ENCODE measurements around the gene ACRBP. TPM values are rescaled to one million over a fixed set of nuclear protein-coding genes. Genes with fewer than 3 reads are reported as not detected.

The ACRBP gene
- total RNA-seq, 1 donor from 2014 or later, result 3.7 TPM

GRCh38 chr12:6676962-6677361 lies 29.7 kb upstream of the ACRBP start:
- H3K27ac Mint-ChIP-seq, result no peak overlapping the region
- no peak for DNase-seq (ENCODE audit: low spot score in 2 of 2, unreplicated experiment in 2 of 2)
- H3K36me3 Mint-ChIP-seq, result peaks cover 41% of the 10 kb centered on the region
- H3K9me3 Mint-ChIP-seq, result no peaks in the 10 kb centered on the region
- no peaks in the 10 kb centered on the region for H3K4me1 Mint-ChIP-seq
- TF ChIP-seq CTCF (IDR thresholded peaks at IDR 0.05; ENCODE audit: unreplicated experiment), result no peak
- H3K27me3 Mint-ChIP-seq (ENCODE audit: low read depth), result no peaks in the 10 kb centered on the region
- H3K4me3 Mint-ChIP-seq, result no peak overlapping the region

- Mint-ChIP-seq H3K36me3 (peaks cover 45% of the 10 kb centered on the region), H3K4me1 (no peaks in the 10 kb centered on the region), H3K27me3 (ENCODE audit: low read depth) (no peaks in the 10 kb centered on the region), H3K9me3 (no peaks in the 10 kb centered on the region), H3K4me3 (no peak overlapping the region), H3K27ac (no peak overlapping the region)
- no peak for DNase-seq (ENCODE audit: low spot score in 2 of 2, unreplicated experiment in 2 of 2)
- TF ChIP-seq CTCF (IDR thresholded peaks at IDR 0.05; ENCODE audit: unreplicated experiment), result no peak
Measured at GRCh38 chr12:6672143-6672542, 24.9 kb upstream of the ACRBP start.

GRCh38 chr12:6667559-6668210 lies 20.5 kb upstream of the ACRBP start:
- no peaks in the 10 kb centered on the region for H3K27me3 Mint-ChIP-seq (ENCODE audit: low read depth)
- no peak overlapping the region for H3K27ac Mint-ChIP-seq
- no peak for DNase-seq (ENCODE audit: low spot score in 2 of 2, unreplicated experiment in 2 of 2)
- peaks cover 7% of the 10 kb centered on the region for H3K4me1 Mint-ChIP-seq
- TF ChIP-seq CTCF (IDR thresholded peaks at IDR 0.05; ENCODE audit: unreplicated experiment), result no peak
- peaks cover 32% of the 10 kb centered on the region for H3K36me3 Mint-ChIP-seq
- no peaks in the 10 kb centered on the region for H3K9me3 Mint-ChIP-seq
- no peak overlapping the region for H3K4me3 Mint-ChIP-seq

GRCh38 chr12:6666211-6666610 lies 19.0 kb upstream of the ACRBP start:
- Mint-ChIP-seq H3K27ac (no peak overlapping the region), H3K9me3 (no peaks in the 10 kb centered on the region), H3K4me1 (peaks cover 15% of the 10 kb centered on the region), H3K4me3 (no peak overlapping the region), H3K27me3 (ENCODE audit: low read depth) (no peaks in the 10 kb centered on the region), H3K36me3 (peaks cover 23% of the 10 kb centered on the region)
- TF ChIP-seq CTCF (IDR thresholded peaks at IDR 0.05; ENCODE audit: unreplicated experiment), result no peak
- no peak for DNase-seq (ENCODE audit: low spot score in 2 of 2, unreplicated experiment in 2 of 2)

- no peak for TF ChIP-seq CTCF (IDR thresholded peaks at IDR 0.05; ENCODE audit: unreplicated experiment)
- no peak overlapping the region for H3K4me3 Mint-ChIP-seq
- H3K36me3 Mint-ChIP-seq, result peaks cover 17% of the 10 kb centered on the region
- no peaks in the 10 kb centered on the region for H3K27me3 Mint-ChIP-seq (ENCODE audit: low read depth)
- H3K27ac Mint-ChIP-seq, result no peak overlapping the region
- no peak for DNase-seq (ENCODE audit: low spot score in 2 of 2, unreplicated experiment in 2 of 2)
- peaks cover 15% of the 10 kb centered on the region for H3K4me1 Mint-ChIP-seq
- H3K9me3 Mint-ChIP-seq, result no peaks in the 10 kb centered on the region
Measured at GRCh38 chr12:6664902-6665301, 17.7 kb upstream of the ACRBP start.
